AG08395 (cell line): ENCODE data around the gene CERS3.

Source experiments
- DNase-seq: peaks from one replicate; pipeline ENCODE4 v3.0.0; 2012; ENCODE audit warnings: mixed read lengths, low spot score

CERS3 gene

GRCh38 chr15:100529556-100529955, 806 bp upstream of the CERS3 start:
- no peak for DNase-seq

- no peak for DNase-seq
Measured at GRCh38 chr15:100526027-100526481, 2.7 kb downstream of the CERS3 start.

GRCh38 chr15:100525436-100525835, 3.3 kb downstream of the CERS3 start:
- no peak for DNase-seq

- DNase-seq = no peak
Measured at GRCh38 chr15:100524326-100524725, 4.4 kb downstream of the CERS3 start.

GRCh38 chr15:100521907-100522306, 6.8 kb downstream of the CERS3 start:
- no peak for DNase-seq

- DNase-seq = no peak
Measured at GRCh38 chr15:100520132-100520921, 8.4 kb downstream of the CERS3 start.

- no peak for DNase-seq
Measured at GRCh38 chr15:100517846-100518245, 10.9 kb downstream of the CERS3 start.

GRCh38 chr15:100516643-100517512, 11.9 kb downstream of the CERS3 start:
- DNase-seq = no peak

- DNase-seq = no peak
Measured at GRCh38 chr15:100515758-100516157, 13.0 kb downstream of the CERS3 start.

GRCh38 chr15:100508641-100509300, 20.0 kb downstream of the CERS3 start:
- no peak for DNase-seq

GRCh38 chr15:100502651-100503050, 26.1 kb downstream of the CERS3 start:
- no peak for DNase-seq

GRCh38 chr15:100501117-100501516, 27.6 kb downstream of the CERS3 start:
- no peak for DNase-seq

GRCh38 chr15:100500226-100500990, 28.3 kb downstream of the CERS3 start:
- DNase-seq = no peak

- DNase-seq = no peak
Measured at GRCh38 chr15:100495861-100496260, 32.9 kb downstream of the CERS3 start.

- no peak for DNase-seq
Measured at GRCh38 chr15:100493213-100493612, 35.5 kb downstream of the CERS3 start.

GRCh38 chr15:100484443-100484842, 44.3 kb downstream of the CERS3 start:
- no peak for DNase-seq

GRCh38 chr15:100483370-100483769, 45.4 kb downstream of the CERS3 start:
- DNase-seq = no peak

- DNase-seq = no peak
Measured at GRCh38 chr15:100476805-100477204, 51.9 kb downstream of the CERS3 start.

- DNase-seq = no peak
Measured at GRCh38 chr15:100472736-100473135, 56.0 kb downstream of the CERS3 start.

- no peak for DNase-seq
Measured at GRCh38 chr15:100471933-100472332, 56.8 kb downstream of the CERS3 start.

GRCh38 chr15:100468285-100468684, 60.5 kb downstream of the CERS3 start:
- DNase-seq = no peak

- DNase-seq = no peak
Measured at GRCh38 chr15:100466073-100466472, 62.7 kb downstream of the CERS3 start.
